Mesodermal cell (in vitro differentiated cells): ENCODE data around the gene EIF2S3B.

Experiments
- H3K27ac ChIP-seq: 2 replicates; pipeline ENCODE4 v1.7.0; 2013; ENCODE audit warnings: mild to moderate bottlenecking, low read depth, low read length, moderate library complexity; ENCODE audit not compliant: severe bottlenecking
- H3K36me3 ChIP-seq: 2 replicates; pipeline ENCODE4 v1.7.1; 2013; ENCODE audit warnings: mild to moderate bottlenecking, low read length, moderate library complexity; ENCODE audit not compliant: control insufficient read depth, insufficient read depth
- H3K4me1 ChIP-seq: one replicate; pipeline ENCODE4 v1.7.1; 2013; ENCODE audit warnings: mild to moderate bottlenecking, low read length; ENCODE audit not compliant: insufficient read depth, control insufficient read depth, poor library complexity, severe bottlenecking
- H3K4me3 ChIP-seq: 2 replicates; pipeline ENCODE4 v1.7.0; 2013; ENCODE audit warnings: low read length, control low read depth, mild to moderate bottlenecking; ENCODE audit not compliant: insufficient read depth, poor library complexity, severe bottlenecking; ENCODE audit errors: extremely low read depth
- H3K9me3 ChIP-seq: 2 replicates; pipeline ENCODE4 v1.7.1; 2013; ENCODE audit warnings: mild to moderate bottlenecking, low read length, moderate library complexity; ENCODE audit not compliant: control insufficient read depth
- WGBS, 2 experiments: methylation state at CpG; one replicate each; pipeline ENCODE4 v1.1.5; 2013; ENCODE audit warnings: missing lambda C conversion rate in 2 of 2; ENCODE audit not compliant: insufficient coverage in 2 of 2; 5-methylcytosine and 5-hydroxymethylcytosine counted together

The EIF2S3B gene

GRCh38 chr12:10501030-10501429 lies 4.7 kb upstream of the EIF2S3B start:
- Histone ChIP-seq H3K9me3 (no peaks in the 10 kb centered on the region), H3K4me3 (no peak overlapping the region), H3K36me3 (no peaks in the 10 kb centered on the region), H3K4me1 (no peaks in the 10 kb centered on the region), H3K27ac (no peak overlapping the region)
- WGBS, 2 experiments = 33 to 36% methylated on average over 2 of the region's 3 CpGs

GRCh38 chr12:10503460-10503859 lies 2.2 kb upstream of the EIF2S3B start:
- no peak overlapping the region for H3K27ac ChIP-seq
- H3K9me3 ChIP-seq = no peaks in the 10 kb centered on the region
- H3K4me1 ChIP-seq = no peaks in the 10 kb centered on the region
- no CpG with 5 or more reads among the region's 1 CpG for WGBS, 2 experiments
- no peak overlapping the region for H3K4me3 ChIP-seq
- H3K36me3 ChIP-seq = no peaks in the 10 kb centered on the region

GRCh38 chr12:10511756-10512355 lies 6.2 kb downstream of the EIF2S3B start:
- H3K36me3 ChIP-seq = no peaks in the 10 kb centered on the region
- no peak overlapping the region for H3K4me3 ChIP-seq
- WGBS, 2 experiments = 82 to 87% methylated on average over 4 to 5 of the region's 5 CpGs
- no peak overlapping the region for H3K27ac ChIP-seq
- H3K9me3 ChIP-seq = no peaks in the 10 kb centered on the region
- no peaks in the 10 kb centered on the region for H3K4me1 ChIP-seq

- 67 to 83% methylated on average over 1 of the region's 4 CpGs for WGBS, 2 experiments
- no peaks in the 10 kb centered on the region for H3K4me1 ChIP-seq
- H3K27ac ChIP-seq = no peak overlapping the region
- H3K9me3 ChIP-seq = no peaks in the 10 kb centered on the region
- H3K4me3 ChIP-seq = no peak overlapping the region
- no peaks in the 10 kb centered on the region for H3K36me3 ChIP-seq
These were observed 7.1 kb downstream of the EIF2S3B start for GRCh38 chr12:10512798-10513197.

- no peak overlapping the region for H3K27ac ChIP-seq
- 83% methylated on average over 1 of the region's 2 CpGs; no CpG with 5 or more reads in 1 of the 2 experiments for WGBS, 2 experiments
- H3K4me3 ChIP-seq = no peak overlapping the region
- H3K36me3 ChIP-seq = no peaks in the 10 kb centered on the region
- H3K9me3 ChIP-seq = no peaks in the 10 kb centered on the region
- H3K4me1 ChIP-seq = no peaks in the 10 kb centered on the region
These were observed 15.9 kb downstream of the EIF2S3B start for GRCh38 chr12:10521555-10521954.

GRCh38 chr12:10528174-10528953 lies 22.7 kb downstream of the EIF2S3B start:
- Histone ChIP-seq H3K4me1 (no peaks in the 10 kb centered on the region), H3K4me3 (no peak overlapping the region), H3K27ac (no peak overlapping the region), H3K9me3 (no peaks in the 10 kb centered on the region), H3K36me3 (no peaks in the 10 kb centered on the region)
- 86 to 100% methylated on average over 1 of the region's 2 CpGs for WGBS, 2 experiments

GRCh38 chr12:10529603-10530002 lies 23.9 kb downstream of the EIF2S3B start:
- 60 to 100% methylated on average over 1 of the region's 3 CpGs for WGBS, 2 experiments
- H3K9me3 ChIP-seq = no peaks in the 10 kb centered on the region
- no peaks in the 10 kb centered on the region for H3K36me3 ChIP-seq
- H3K27ac ChIP-seq = no peak overlapping the region
- H3K4me1 ChIP-seq = no peaks in the 10 kb centered on the region
- no peak overlapping the region for H3K4me3 ChIP-seq

- no peaks in the 10 kb centered on the region for H3K4me1 ChIP-seq
- 76 to 96% methylated on average over 3 of the region's 3 CpGs for WGBS, 2 experiments
- no peak overlapping the region for H3K27ac ChIP-seq
- H3K4me3 ChIP-seq = no peak overlapping the region
- H3K9me3 ChIP-seq = no peaks in the 10 kb centered on the region
- no peaks in the 10 kb centered on the region for H3K36me3 ChIP-seq
These were observed 32.0 kb downstream of the EIF2S3B start for GRCh38 chr12:10537721-10538120.

- Histone ChIP-seq H3K4me1 (no peaks in the 10 kb centered on the region), H3K4me3 (no peak overlapping the region), H3K27ac (no peak overlapping the region), H3K9me3 (no peaks in the 10 kb centered on the region), H3K36me3 (no peaks in the 10 kb centered on the region)
- no CpG with 5 or more reads among the region's 2 CpGs for WGBS, 2 experiments
These were observed 35.1 kb downstream of the EIF2S3B start for GRCh38 chr12:10540776-10541205.

GRCh38 chr12:10543499-10543898 lies 37.8 kb downstream of the EIF2S3B start:
- WGBS, 2 experiments = 77 to 78% methylated on average over 6 to 7 of the region's 7 CpGs
- Histone ChIP-seq H3K9me3 (no peaks in the 10 kb centered on the region), H3K4me1 (no peaks in the 10 kb centered on the region), H3K4me3 (no peak overlapping the region), H3K36me3 (no peaks in the 10 kb centered on the region), H3K27ac (no peak overlapping the region)

- no peaks in the 10 kb centered on the region for H3K4me1 ChIP-seq
- no peak overlapping the region for H3K27ac ChIP-seq
- H3K36me3 ChIP-seq = no peaks in the 10 kb centered on the region
- WGBS, 2 experiments = 92 to 95% methylated on average over 17 to 24 of the region's 25 CpGs
- no peaks in the 10 kb centered on the region for H3K9me3 ChIP-seq
- no peak overlapping the region for H3K4me3 ChIP-seq
These were observed 45.7 kb downstream of the EIF2S3B start for GRCh38 chr12:10551375-10551774.
